NCI-H748 treated with DMSO at 0.1 percent for 48 hours (cell line): ENCODE measurements around the gene TLN1.

Experiments used
- DNase-seq: peaks from one replicate; lab custom pipeline; 2025; lab: John Stamatoyannopoulos, UW

Gene TLN1

DNA sequence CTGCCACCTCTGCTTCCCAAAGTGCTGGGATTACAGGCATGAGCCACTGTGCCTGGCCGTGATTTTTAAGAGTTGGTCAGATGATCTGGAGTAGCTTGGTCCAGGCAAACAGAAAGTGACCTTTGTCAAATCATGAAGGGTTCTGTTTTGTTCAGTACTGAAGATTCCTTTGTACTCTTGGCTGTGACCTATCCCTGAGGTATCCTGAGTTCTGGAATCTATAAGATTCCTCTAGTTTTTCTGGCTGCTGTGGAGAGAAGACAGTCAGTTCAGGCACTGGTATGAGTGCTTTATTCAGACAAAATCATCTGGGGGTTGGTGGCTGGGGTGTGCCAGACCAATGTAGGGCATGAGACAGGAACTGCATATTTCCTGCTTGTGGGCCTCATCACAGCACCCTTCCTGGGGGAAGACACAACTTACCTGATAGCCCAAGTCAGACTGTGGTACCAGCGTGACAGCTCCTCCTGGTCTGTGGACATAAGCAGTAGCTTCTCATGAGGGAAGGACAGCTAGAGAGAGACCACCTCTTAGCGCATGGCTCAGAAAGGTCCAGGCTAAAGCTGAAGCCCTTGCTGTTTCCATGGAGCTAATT is 70.1 kb downstream of the TLN1 start:
- no peak for DNase-seq

DNA sequence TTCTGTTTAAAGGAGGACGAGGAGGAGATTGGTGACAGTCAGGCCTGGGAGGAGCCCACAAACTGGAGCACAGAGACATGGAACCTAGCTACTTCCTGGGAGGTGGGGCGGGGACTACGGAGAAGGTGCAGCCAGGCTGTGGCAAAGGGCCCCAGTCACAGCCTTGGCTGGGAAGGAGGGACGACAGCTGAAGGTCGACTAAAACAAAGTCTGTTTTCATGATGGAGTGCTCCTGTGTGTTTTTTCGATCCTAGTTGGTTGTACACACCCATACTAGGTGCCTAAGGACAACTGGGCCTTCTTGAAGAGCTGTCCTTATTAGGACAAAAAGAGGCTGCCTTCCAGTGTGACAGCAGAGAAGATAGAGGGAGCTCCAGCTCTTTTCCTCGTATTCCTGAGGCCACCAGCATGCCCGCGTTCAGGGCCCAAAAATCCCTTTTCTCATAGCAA is 71.0 kb downstream of the TLN1 start:
- no peak for DNase-seq

DNA sequence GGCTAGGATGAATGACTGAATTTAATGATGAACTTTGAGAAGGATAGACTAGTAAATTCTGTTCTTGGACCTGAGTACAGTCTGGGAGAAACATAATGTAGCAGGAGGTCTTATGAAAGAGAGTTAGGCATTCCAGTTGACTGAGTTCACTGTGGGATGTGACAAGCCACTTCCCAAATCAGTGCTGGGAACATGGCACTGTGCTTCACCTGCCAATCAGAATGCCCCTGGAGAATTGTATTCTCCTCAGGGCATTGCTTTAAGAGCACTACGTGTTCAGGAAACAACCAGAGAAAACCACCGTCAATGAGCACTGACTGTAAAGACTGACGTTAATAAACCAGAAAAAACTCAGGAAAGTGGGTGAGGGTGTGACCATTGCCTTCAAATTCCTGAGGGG is 72.7 kb downstream of the TLN1 start:
- no peak for DNase-seq

DNA sequence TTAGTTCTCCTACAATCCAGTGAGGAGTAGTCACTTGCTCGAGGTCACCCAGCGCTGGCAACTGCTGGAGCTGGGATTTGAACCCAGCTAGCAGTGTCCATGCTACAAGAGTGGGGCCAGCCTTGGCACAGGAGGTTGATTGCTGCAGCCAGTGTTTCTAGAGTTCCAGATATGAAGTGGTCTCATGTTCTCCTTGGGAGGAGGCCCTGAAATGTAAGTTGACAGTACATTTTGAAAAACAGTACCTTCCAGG is 73.1 kb downstream of the TLN1 start:
- no peak for DNase-seq

DNA sequence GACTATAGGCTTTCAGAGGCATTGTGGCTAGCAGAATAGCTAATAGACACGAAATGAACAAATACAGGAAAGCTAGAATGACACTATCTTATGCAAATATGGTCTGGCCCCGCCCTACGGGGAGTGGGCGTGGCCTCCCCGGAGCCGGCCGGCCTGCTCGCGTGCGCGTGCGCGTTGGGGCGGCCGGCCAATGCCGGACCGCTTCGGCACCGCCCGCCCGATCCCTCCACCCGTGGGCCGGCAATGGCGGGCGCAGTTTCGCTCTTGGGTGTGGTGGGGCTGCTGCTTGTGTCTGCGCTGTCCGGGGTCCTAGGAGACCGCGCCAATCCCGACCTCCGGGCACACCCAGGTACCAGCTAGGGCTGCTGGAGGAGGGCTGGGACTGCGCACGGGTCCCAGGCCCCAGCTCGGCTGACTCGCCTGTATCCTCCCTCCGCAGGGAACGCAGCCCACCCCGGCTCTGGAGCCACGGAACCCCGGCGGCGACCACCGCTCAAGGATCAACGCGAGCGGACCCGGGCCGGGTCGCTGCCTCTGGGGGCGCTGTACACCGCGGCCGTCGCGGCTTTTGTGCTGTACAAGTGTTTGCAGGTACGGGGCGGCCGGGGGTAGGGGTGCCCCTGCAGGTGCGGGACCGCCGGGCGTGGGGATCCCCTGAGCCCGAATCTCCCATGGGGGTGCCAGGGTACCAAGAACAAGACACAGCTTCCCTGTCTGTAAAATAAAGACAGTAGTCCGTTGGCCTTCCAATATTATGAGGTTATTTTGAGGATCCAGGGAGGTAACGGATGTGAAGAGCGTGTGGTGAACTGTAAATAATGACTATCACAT is 73.6 kb downstream of the TLN1 start, which contains the start of gene CCDC107:
Gene CCDC107, plus strand, starts transcription at position 156 of the 831 bp plus-strand sequence. Its CDS starts 88 bp downstream, at position 244.
- DNase-seq = peak; percentile 91

DNA sequence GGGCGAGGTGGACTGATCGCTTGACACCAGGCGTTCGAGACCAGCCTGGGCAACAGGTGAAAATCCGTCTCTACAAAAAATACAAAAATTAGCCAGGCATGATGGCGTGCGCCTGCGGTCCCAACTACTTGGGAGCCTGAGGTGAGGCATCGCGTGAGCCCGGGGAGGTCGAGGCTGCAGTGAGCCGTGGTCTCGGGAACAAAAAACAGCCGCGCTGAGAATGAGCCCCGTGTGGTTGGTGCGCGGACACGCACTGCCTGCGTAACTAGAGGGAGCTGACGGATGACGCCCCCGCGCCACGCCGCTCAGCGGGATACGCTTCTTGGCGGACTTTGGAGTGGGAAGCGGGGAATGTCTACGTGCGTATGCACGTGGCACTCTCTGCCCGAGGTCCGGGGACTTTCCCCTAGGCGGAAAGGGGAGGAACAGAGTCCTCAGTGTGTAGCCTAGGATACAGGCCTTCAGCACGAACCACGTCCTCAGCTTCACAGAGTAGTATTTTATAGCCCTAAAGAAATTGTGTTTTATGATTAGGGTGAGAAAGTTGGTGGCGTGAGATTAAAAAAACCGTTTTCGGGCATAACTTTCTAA is 74.4 kb downstream of the TLN1 start, which contains the start of gene RMRP:
Gene RMRP, minus strand, starts transcription at position 474 of the 591 bp plus-strand sequence.
- peak; percentile 94 for DNase-seq

DNA sequence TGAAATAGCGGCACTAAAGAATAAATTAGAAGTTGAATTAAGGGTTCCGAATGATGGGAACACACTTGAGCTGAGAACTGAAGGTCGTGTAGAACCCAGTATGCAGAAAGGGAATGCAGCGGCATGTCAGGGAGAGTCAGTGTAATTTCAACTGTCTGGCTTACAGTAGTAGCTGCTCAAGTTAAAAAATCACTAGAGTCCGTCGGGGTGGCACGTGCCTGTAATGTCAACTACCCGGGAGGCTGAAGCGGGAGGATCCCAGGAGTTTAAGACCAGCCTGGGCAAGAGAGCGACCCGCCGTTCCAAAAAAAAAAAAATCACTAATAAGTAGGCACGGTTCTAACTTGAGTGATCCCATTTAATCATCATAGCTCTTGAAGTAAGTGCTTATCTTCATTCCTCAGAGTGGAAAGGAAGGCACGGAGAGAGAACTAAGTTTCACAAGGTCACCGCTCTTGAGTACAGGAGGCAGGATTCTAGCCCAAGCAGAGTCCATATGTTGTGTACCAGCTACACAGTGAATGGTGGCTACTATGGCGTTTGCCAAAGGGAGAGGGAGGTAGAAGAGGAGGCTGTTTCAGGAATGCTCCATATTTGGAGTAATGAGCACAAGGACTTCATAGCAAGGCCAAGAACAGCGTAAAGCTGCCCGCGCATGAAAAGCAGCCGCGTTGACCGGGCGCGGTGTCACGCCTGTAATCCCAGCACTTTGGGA is 75.0 kb downstream of the TLN1 start:
- DNase-seq = no peak

DNA sequence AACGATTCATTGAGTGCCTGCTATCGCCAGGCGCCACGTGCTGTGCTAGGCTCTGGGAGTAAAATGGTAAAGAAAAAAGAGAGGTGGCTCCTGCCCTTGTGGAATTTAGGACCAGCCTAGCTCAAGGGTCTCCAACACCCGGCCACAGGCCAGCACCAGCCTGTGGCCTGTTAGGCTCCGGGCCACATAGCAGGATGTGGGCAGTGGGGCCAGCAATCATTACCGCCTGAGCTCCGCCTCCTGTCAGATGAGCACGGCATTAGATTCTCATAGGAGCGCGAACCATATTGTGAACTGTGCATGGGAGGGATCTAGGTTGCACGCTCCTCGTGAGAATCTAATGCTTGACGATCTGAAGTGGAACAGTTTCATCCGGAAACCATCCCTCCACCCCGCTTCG is 75.6 kb downstream of the TLN1 start:
- no peak for DNase-seq

DNA sequence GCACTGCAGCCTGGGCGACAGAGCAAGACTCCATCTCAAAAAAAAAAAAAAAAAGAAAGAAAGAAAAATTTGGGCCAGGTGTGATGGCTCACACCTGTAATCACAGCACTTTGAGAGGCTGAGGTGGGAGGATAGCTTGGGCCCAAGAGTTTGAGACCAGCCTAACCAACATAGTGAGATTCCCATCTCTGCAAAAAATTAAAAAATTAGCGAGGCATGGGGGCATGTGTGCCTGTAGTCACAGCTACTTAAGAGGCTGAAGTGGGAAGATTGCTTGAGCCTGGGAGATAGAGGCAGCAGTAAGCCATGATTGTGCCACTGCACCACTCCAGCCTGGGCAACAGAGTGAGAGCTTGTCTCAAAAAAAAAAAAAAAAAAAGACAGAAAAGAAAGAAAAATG is 78.4 kb downstream of the TLN1 start:
- no peak for DNase-seq

DNA sequence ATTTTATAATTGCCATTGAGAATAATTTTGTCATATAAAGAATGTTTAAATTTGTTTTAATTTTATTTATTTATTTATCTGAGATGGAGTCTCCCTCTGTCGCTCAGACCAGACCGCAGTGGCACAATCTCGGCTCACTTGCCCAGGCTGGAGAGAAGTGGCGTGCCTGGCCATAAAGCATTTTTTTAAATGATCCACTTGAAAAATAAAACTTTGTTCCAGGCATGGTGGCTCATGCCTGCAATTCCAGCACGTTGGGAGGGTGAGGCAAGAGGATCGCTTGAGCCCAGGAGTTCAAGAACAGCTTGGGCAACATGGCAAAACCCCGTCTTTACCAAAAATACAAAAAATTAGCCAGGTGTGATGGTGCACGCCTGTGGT is 79.2 kb downstream of the TLN1 start:
- no peak for DNase-seq

DNA sequence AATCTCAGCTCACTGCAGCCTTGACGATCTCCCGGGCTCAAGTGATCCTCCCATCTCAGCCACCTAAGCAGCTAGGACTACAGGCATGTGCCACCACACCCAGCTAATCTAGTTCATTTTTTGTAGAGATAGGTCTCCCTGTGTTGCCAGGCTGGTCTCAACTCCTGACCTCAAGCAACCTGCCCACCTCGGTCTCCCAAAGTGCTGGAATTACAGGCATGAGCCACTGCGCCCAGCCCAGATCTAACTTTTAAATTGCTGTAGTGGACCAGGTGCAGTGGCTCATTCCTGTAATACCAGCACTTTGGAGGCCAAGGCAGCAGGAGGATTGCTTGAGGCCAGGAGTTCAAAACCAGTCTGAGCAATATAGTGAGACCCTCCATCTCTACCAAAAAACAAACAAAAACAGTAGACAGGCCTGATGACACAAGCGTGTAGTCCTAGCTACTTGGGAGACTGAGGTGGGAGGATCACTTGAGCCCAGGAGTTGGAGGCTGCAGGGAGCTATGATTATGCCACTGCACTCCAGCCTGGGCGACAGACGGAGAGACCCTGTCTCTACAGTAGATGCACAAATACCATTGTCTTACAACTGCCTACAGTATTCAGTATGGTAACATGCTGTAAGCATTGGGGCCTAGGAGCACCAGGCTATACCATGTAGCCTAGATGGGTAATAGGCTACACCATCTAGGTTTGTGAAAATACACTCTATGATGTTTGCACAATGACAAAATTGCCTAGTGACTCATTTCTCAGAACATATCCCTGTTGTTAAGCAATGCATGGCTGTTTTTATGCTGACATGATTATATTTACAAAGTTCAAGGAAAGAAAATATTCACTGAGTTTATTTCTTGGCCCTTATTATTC is 79.8 kb downstream of the TLN1 start:
- DNase-seq = no peak

DNA sequence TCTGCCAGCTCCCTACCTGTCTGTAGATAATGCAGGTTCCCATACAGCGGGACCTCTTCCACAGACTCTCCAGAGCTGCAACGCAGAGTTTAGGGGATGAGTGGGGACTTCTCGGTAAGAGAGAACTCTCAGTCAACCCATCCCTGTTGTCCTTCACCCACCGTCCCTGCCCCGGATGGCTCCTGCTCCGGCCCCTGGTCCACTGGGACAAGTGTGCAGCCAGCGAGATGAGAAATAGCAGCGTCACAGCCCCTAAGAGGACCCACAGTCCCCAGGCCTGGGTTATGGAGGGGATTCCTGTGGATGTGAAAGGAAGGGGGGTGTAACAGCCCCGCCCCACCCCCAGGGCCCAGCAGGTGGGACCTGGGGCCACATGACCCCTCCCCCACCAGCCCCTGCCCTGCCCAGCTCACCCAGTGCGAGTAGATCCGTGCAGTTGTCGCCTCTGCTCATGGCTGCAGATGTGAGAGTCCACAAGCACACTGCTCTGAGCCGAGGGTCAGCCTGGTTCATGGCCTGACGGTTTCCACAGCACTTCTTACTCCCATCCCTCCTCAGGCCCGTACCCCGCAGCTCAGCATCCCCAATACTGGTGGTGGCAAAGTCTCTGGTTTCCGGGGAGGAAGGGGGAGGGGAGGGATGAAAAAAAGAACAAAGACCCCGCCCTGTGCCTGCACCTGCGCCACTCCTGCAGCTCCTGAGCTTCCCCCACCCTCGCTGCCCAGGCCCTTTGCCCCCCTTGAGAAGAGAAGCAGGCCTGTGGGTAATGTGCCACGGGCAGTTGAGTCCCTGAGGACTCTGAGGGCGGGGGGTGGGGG is 81.4 kb downstream of the TLN1 start, which contains the start of gene SIT1:
Gene SIT1, minus strand, starts transcription at position 591 of the 818 bp plus-strand sequence. Its CDS starts 78 bp downstream, at position 513.
- no peak for DNase-seq

DNA sequence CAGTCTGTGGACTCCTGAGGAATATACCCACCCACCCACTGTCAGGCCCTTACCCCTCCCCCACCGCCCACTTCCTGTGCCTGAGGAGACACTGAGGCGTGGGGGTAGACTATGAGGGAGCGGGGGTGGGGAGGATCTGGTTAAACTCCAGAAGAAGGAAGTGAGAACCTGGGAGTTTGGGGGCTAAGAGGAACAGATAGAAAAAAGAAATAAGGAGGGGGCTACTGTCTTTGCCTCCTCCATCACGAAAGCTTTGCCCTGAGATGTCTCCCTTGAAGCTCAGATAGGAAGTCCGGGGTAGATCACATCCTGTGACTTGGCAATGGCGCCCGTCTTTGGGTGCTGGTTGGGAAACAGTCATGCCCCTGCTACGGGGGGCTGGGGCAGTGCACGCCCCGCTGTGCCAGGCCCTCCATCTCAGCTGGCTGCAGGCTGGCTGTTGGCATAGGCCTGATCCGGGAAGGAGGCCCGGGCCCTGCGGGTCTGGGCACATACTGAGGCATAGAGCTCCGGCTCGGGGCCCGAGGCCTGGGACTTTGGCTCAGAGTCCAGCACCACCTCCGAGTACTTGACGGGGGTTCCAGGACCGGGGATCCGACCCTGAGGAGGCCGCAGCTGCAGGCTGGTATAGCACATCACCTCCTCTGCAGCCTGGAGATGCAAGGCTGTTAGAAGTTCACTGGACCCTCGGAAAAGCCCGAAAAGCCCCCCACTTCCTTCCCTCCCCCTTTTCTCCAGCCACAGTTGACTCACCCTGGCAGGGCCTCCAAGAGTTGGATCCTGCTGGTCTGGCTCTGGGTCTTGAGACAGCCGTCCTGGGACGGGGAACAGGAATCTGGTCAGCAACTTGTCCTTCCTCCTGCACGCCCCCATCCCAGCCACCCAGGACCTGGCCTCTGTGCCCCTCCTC is 82.3 kb downstream of the TLN1 start:
- DNase-seq = no peak
